ENCODE data around the gene STX3.

GRCh38 chr11:59767225-59767611 is 12.0 kb downstream of the STX3 start:
- TF ChIP-seq YY1 (IDR thresholded peaks at IDR 0.05; ENCODE audit: insufficient read depth, insufficient read length): no peak
- TF ChIP-seq ZNF274 (IDR thresholded peaks at IDR 0.05; ENCODE audit: low read depth, low read length): no peak
- TF ChIP-seq SUZ12 (IDR thresholded peaks at IDR 0.05; ENCODE audit: extremely low read depth, insufficient read depth, insufficient read length): no peak
